IPS-20b (cell line): Measurements from ENCODE around the gene CEP112.

Source experiments
- H3K27ac ChIP-seq: one replicate; pipeline ENCODE4 v1.5.1; 2013; ENCODE audit warnings: low read length
- H3K27me3 ChIP-seq: 2 replicates; pipeline ENCODE4 v1.6.1; 2013; ENCODE audit warnings: mild to moderate bottlenecking, low read length, inconsistent platforms; ENCODE audit not compliant: insufficient read depth
- H3K36me3 ChIP-seq: 2 replicates; pipeline ENCODE4 v1.6.1; 2013; ENCODE audit warnings: low read depth, mild to moderate bottlenecking, inconsistent platforms, low read length, moderate library complexity; ENCODE audit not compliant: insufficient read depth
- H3K4me1 ChIP-seq: 2 replicates; pipeline ENCODE4 v1.6.1; 2013; ENCODE audit warnings: mild to moderate bottlenecking, control low read depth, inconsistent platforms, low read length, moderate library complexity; ENCODE audit not compliant: insufficient read depth
- H3K4me3 ChIP-seq: 2 replicates; pipeline ENCODE4 v1.5.1; 2013; ENCODE audit warnings: mild to moderate bottlenecking, low read length, inconsistent platforms
- H3K9ac ChIP-seq: 2 replicates; pipeline ENCODE4 v1.6.1; 2013; ENCODE audit warnings: low read depth, mild to moderate bottlenecking, inconsistent platforms, low read length, moderate library complexity
- H3K9me3 ChIP-seq: 2 replicates; pipeline ENCODE4 v1.6.1; 2013; ENCODE audit warnings: mild to moderate bottlenecking, low read depth, low read length, inconsistent platforms; ENCODE audit not compliant: insufficient read depth

Gene CEP112

DNA sequence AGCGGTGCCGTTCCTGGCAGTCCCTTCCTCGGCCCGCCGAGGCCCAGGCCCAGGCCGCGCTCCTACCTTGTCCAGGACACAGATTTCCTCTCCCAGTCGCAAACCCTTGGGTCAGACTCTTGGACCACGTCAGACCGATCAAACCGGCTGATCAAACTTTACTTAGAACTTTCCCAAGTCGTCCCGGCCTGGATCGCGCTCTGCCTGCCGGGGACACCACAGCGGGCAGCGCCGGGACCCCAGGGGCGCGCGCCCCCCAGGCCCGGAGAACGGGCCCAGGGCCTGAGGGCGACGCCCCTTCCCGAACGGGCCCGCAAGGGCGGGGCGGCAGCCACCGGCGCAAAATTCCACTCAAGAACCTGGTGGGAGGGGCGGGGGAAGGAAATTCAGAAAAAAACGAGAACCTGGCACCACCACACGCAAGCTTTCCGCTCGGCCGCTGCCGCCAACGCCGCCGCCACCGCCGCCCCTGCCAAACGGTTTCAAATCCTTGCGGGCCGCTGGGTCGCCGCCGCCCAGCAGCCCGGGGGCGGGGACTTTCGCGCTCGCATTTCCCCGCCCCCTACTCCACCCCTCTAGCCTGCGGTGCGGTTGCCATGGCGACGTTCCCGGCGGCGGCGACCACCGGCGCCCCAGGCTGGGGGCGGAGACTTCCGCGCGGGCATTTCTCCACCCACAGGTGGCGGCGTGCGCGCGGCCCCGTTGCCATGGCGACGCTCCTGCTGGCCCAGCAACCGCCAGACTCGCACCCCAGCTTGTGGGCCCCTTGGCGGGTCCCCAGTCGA, at the start of gene CEP112:
Gene CEP112, minus strand, starts transcription at position 541 of the 785 bp plus-strand sequence.
- Histone ChIP-seq H3K36me3 (no peaks in the 10 kb centered on the region), H3K27ac (no peak within 1 kb of the TSS), H3K4me3 (peak within 1 kb of the TSS; percentile 88), H3K9me3 (no peaks in the 10 kb centered on the region), H3K9ac (peak within 1 kb of the TSS; percentile 80; the same call in 1 of the 2 replicates), H3K4me1 (peaks cover 6% of the 10 kb centered on the region; the same call in 1 of the 2 replicates), H3K27me3 (peaks cover 10% of the 10 kb centered on the region)

DNA sequence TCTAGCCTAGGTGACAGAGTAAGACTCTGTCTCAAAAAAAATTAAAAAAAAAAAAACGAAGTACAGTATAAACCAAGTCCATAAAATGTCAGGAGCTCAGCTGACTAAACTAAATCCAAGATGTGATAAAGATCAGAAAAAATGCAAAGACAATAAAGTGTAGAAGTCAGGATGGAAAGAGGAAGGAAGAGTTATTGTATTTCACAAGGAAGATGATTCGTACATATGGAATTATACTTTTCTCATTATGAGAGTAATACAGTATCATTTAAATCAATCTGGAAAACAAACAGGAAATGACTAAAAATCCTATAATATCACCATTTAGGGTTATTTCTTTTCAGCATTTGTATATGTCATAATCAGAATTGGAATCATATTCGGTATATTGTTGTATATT, 48.7 kb upstream of the CEP112 start:
- Histone ChIP-seq H3K27ac (no peak overlapping the region), H3K27me3 (no peaks in the 10 kb centered on the region), H3K9me3 (no peaks in the 10 kb centered on the region)

DNA sequence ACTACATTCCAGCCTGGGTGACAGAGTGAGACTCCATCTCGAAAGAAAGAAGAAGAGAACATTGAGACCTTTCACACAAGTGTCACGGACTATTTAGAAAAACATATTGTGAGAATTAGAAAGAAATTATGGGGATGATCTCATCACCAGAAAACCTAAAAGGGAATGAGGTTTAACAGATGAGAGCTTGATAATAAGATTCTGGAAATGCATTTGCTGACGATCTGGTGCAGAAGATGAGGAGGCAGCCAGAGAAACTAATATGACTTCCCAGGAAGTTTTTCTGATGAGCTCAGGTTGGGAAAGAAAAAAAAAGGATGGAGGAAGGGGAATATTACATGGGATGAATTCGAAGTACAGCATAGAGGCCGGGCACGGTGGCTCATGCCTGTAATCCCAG, 48.1 kb upstream of the CEP112 start:
- H3K9me3 ChIP-seq: no peaks in the 10 kb centered on the region
- no peaks in the 10 kb centered on the region for H3K27me3 ChIP-seq
- no peak overlapping the region for H3K9ac ChIP-seq
- no peaks in the 10 kb centered on the region for H3K4me1 ChIP-seq
- no peak overlapping the region for H3K4me3 ChIP-seq
- H3K36me3 ChIP-seq: no peaks in the 10 kb centered on the region
- no peak overlapping the region for H3K27ac ChIP-seq

More for the DNA sequence above, 48.7 kb upstream of the CEP112 start:
- H3K4me1 ChIP-seq: no peaks in the 10 kb centered on the region
- no peak overlapping the region for H3K9ac ChIP-seq
- H3K36me3 ChIP-seq: no peaks in the 10 kb centered on the region
- H3K4me3 ChIP-seq: no peak overlapping the region

DNA sequence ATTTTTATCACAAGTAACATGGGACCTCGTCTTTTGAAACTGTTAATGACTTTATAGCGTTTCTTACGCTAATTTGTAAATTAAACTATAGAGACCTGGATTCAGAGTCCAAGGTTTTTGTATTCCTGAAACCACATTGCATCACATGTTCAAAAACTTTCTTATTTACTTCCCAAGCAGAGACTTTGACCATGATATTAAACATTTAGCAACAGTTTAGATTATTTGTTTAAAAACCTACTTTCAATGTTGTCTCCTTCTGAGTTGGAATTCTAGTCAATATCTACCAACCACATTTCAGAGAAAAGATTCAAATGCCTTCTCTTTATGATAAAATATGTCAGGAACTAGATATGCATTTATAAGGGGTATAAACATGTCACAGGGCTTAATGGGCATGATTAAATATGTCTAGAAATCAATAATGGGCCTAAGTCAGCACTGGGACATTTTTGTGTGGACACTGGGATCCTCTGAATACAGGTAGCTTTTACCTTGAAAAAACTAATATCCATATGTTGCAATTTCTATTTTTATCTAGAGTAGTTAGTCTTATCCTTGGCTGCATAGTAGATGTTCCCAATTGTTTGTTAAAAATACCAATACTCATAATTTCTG, 43.6 kb upstream of the CEP112 start:
- Histone ChIP-seq H3K27ac (no peak overlapping the region), H3K4me3 (no peak overlapping the region), H3K27me3 (no peaks in the 10 kb centered on the region), H3K36me3 (no peaks in the 10 kb centered on the region), H3K9me3 (no peaks in the 10 kb centered on the region), H3K9ac (no peak overlapping the region), H3K4me1 (no peaks in the 10 kb centered on the region)

DNA sequence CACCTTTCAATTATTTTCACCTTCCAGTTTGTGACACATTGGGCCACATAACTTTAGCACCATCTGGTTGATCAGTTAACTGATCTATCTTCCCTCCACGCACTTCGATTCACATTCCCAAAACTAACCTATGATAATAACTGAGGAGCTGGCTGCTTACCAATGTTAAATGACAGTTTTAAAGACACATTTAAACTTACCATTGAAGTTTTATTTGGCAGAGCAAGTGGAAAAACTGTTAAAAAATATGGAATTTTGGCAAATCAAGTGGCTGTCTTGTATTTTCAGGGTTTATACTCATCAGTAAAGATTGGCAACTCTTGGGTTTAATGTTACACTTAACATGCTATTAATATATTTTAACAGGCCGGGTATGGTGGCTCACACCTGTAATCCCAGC, 42.7 kb upstream of the CEP112 start:
- Histone ChIP-seq H3K36me3 (no peaks in the 10 kb centered on the region), H3K4me3 (no peak overlapping the region), H3K4me1 (no peaks in the 10 kb centered on the region), H3K9ac (no peak overlapping the region), H3K27me3 (no peaks in the 10 kb centered on the region), H3K27ac (no peak overlapping the region), H3K9me3 (no peaks in the 10 kb centered on the region)

DNA sequence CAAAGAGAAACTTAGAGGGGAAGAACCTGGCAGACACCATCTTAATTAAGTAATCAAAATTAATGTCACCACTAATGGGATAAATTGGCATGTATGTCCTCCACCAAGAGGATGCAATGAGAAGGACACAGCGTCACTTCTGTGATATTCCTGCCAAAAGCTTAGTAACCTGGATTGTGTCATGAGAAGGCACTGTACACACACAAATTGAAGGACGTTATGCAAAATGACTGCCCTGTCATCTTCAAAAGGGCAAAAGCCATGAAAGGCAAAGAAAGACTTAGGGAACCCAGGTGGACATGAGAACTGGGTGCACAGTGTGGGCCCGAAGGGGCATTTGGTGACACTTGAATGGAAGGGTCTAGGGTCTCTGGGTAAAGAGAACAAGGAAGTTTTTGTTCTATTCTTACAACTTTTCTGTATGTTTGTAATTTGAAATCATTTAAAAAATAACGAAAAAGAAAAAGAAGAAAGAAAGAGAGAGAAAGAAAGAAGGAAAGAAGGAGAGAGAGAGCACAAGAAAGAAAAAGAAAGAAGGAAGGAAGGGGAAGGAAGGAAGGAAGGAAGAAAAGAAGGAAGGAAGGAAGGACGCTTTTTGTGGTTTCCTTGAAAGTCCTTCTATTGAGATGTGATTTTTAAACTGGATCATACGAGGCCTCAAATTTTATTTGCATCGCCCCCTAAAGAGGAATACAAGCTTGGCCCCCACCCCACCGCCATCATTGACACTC, 41.3 kb upstream of the CEP112 start:
- H3K4me1 ChIP-seq: no peaks in the 10 kb centered on the region
- H3K36me3 ChIP-seq: no peaks in the 10 kb centered on the region
- H3K9me3 ChIP-seq: no peaks in the 10 kb centered on the region
- H3K27me3 ChIP-seq: no peaks in the 10 kb centered on the region
- H3K4me3 ChIP-seq: no peak overlapping the region
- no peak overlapping the region for H3K9ac ChIP-seq
- H3K27ac ChIP-seq: no peak overlapping the region

DNA sequence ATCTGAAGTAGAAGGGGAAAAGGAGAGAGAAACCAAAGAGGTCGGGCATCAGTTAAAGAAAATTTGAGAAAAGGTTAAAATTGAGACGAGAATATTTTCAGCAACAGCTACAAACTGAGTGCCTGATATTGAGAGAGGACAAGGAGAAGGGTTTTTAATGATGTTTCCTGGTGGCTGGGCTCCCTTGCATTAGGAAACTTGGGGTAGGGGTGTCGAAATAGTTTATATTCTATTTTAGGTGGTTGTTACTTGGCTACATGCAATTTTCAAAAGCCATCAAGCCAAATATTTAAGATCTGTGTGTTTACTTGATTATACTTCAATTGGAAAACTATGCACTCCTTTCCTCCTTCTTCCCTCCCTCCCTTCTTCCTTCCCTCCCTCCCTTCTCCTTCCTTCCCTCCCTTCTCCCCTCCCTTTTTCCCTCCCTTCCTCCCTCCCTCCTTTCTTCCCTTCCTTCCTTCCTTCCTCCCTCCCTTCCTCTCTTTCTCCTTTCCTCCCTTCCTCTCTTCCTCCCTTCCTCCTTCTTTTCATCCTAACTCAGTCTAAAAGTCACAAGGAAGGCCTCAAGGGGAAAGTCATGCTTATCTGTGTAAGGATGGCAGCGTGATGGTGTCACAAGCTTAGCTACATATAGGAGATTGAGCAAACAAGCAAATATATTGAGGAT, 39.1 kb upstream of the CEP112 start:
- no peak overlapping the region for H3K9ac ChIP-seq
- H3K36me3 ChIP-seq: no peaks in the 10 kb centered on the region
- no peaks in the 10 kb centered on the region for H3K9me3 ChIP-seq
- H3K27ac ChIP-seq: no peak overlapping the region
- no peaks in the 10 kb centered on the region for H3K27me3 ChIP-seq
- no peaks in the 10 kb centered on the region for H3K4me1 ChIP-seq
- H3K4me3 ChIP-seq: no peak overlapping the region

DNA sequence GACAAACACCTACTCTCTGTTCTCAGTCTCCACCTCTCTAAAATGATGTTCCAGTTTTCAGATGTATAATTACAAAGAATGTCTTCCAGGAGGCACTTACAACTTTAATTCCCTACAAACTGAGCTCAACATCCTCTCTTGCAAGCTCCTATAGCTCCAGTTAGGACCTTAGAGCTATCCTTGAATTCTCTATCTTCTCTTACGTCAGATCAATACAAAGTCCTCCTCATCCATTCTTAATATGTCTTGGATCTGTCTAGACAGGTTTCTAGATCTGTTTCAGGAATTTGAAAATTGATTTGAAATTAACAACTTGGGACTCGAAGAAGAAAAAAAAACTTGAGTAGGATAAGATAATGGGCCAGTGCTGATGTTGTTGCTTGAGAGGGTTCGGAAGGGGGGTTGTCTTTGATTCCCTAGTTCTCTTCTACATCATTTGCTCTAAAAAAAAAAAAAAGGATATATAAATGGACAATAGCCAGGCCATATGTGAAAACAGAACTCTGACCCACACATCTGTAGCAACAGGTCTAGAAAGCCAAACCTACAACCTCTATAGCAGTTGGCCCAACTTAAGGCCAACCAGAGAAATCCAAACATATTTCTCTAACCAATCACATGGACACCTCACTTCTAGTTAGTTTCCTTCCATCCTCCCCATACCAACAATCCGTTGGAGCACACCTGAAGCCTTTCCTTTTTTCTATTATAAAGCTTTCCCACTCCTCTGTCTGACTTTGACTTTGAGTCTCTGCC, 38.0 kb upstream of the CEP112 start:
- Histone ChIP-seq H3K4me1 (no peaks in the 10 kb centered on the region), H3K36me3 (no peaks in the 10 kb centered on the region), H3K4me3 (no peak overlapping the region), H3K9me3 (no peaks in the 10 kb centered on the region), H3K27ac (no peak overlapping the region), H3K27me3 (no peaks in the 10 kb centered on the region), H3K9ac (no peak overlapping the region)

DNA sequence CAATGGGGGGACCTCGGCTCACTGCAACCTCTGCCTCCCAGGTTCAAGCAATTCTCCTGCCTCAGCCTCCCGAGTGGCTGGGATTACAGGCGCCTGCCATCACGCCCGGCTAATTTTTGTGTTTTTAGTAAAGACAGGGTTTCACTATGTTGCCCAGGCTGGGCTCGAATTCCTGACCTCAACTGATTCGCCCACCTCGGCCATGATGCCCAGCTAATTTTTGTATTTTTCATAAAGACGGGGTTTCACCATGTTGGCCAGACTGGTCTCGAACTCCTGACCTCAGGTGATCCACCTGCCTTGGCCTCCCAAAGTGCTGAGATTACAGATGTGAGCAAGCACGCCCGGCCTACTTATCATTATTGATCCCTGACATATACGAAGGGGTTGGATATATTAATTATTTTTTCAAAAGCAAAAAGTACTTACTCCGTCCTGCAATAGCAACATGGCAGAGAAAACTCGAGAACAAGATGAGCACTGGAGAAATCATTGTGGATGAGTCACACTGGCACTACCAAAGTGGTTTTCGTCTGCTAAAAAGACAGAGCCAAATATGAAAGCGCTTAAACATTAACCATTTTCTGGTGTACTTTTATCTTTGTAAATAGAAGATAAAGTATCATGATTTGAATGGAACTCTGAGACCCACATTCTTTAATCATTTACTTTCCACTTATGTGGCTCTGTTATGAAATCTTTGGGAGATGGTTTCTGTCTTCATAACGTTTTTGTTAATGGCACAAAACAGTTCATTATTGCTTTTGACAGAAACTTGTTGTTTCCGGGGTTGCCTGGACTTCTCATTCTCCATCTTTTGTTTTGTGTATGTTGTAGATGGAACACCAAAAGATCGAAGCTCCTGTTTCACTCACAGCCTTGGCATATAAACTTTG, 37.2 kb upstream of the CEP112 start, which contains the start of gene APOH:
Gene APOH, minus strand, starts transcription at position 529 of the 896 bp plus-strand sequence. Its CDS starts 36 bp downstream, at position 493.
- Histone ChIP-seq H3K9me3 (no peaks in the 10 kb centered on the region), H3K27me3 (no peaks in the 10 kb centered on the region), H3K9ac (no peak within 1 kb of the TSS), H3K27ac (no peak within 1 kb of the TSS), H3K4me3 (no peak within 1 kb of the TSS), H3K4me1 (no peaks in the 10 kb centered on the region), H3K36me3 (no peaks in the 10 kb centered on the region)

DNA sequence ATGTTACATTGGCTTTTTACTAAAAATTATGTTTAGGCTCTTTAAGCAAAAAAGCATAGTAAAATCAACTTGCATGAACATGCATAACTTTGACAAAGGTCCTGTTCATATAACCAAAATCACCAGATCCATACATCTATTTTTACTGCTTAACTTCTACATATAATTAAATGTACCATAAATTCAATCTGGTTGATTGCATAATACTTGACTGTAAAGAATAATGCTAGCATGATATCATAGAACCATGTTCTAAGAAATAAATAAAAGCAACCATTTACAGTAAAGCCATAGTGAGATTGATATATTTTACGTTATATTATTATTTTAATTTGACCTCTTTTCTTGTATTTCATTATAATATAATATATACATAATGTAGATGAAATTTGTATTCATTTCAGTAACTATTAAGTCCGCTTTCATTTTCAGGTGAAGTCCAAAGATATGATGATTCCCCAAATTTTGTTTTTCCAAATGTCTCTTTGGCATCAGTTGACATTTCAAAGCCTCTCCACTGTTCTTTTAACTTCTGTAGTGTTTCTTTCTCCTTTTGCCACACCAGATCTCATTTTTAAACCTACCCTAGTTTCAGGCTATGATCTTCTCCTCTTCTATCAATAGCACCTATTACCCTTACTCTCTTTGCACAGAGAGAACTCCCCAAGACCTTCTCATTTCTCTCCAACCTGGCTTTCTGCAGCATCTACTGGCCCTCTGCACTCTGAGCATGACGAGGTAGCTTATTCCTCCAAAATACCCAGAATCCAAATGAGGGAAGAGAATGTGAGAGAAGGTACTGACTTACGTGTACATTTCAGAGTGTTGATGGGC, 35.5 kb upstream of the CEP112 start:
- no peaks in the 10 kb centered on the region for H3K36me3 ChIP-seq
- no peak overlapping the region for H3K27ac ChIP-seq
- no peak overlapping the region for H3K9ac ChIP-seq
- H3K4me1 ChIP-seq: no peaks in the 10 kb centered on the region
- H3K27me3 ChIP-seq: no peaks in the 10 kb centered on the region
- no peaks in the 10 kb centered on the region for H3K9me3 ChIP-seq
- H3K4me3 ChIP-seq: no peak overlapping the region
